Amygdala (tissue), 56 donors: ENCODE measurements around the gene CCDC192.

ENCODE experiments used
- DNase-seq, 56 donors: peaks; one replicate each; lab custom pipeline; 2025; lab: John Stamatoyannopoulos, UW

The CCDC192 gene

GRCh38 chr5:127970081-127970480, 266.9 kb downstream of the CCDC192 start:
- DNase-seq: no peak

- DNase-seq: no peak
Measured at GRCh38 chr5:127970854-127971425, 267.7 kb downstream of the CCDC192 start.

GRCh38 chr5:127975961-127976360, 272.8 kb downstream of the CCDC192 start:
- no peak for DNase-seq

- DNase-seq: no peak
Measured at GRCh38 chr5:127976525-127976924, 273.3 kb downstream of the CCDC192 start.

GRCh38 chr5:127976991-127977717, 274.0 kb downstream of the CCDC192 start:
- DNase-seq: no peak

GRCh38 chr5:127978738-127979300, 275.6 kb downstream of the CCDC192 start:
- no peak for DNase-seq

GRCh38 chr5:127979475-127979874, 276.3 kb downstream of the CCDC192 start:
- no peak for DNase-seq

- no peak for DNase-seq
Measured at GRCh38 chr5:127980843-127981242, 277.7 kb downstream of the CCDC192 start.

- DNase-seq: no peak
Measured at GRCh38 chr5:127981498-127981897, 278.3 kb downstream of the CCDC192 start.

- DNase-seq: no peak
Measured at GRCh38 chr5:127985811-127986325, 282.7 kb downstream of the CCDC192 start.

- no peak for DNase-seq
Measured at GRCh38 chr5:127987354-127988145, 284.4 kb downstream of the CCDC192 start.

GRCh38 chr5:127988146-127988760, 285.1 kb downstream of the CCDC192 start:
- peak in 3 of 56 donors; percentile 7 to 9 (median 9) for DNase-seq
